SW480 (cell line): ENCODE measurements around the gene SPINT3.

Source experiments
- DNase-seq: peaks from one replicate; pipeline ENCODE4 v3.0.0-alpha.2; 2016; ENCODE audit warnings: low spot score

Gene SPINT3, protein sequence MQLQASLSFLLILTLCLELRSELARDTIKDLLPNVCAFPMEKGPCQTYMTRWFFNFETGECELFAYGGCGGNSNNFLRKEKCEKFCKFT

DNA sequence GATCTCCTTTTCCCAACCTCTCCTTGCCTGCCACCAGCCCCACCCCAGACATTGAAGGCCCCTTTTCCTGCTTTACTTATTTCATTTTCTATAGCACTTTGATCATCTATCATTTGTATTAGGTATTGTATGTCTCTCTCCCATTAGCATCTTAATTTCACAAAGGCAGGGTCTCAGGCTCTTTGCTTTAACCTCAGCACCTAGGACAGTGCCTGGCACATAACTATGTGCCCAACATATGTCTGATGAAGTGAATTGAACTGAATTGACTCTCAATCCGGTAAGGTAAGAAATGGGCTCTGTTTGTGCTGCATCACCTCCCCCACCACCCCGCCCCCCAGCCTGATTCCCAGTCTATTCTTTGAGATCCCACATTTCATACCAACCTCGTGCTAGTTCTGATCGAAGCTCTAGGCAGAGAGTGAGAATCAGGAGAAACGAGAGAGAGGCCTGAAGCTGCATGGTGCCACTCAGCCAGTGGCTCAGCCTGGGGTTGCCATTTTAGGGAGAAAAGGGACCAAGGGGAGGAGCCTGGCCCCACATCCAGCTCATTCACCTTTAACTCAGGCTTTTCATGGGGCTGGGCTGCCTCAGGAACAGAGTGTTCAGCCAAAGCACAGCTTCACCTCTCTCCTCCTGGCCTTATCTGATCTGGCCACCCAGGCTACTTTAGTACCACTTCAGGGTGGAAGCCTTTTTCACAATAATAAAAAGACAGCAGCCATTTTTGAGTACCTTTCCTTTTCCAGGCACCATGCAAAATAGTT is at the start of gene SPINT3:
Gene SPINT3, minus strand, starts transcription at position 476 of the 767 bp plus-strand sequence. Its CDS starts 14 bp downstream, at position 462.
- DNase-seq: no peak

DNA sequence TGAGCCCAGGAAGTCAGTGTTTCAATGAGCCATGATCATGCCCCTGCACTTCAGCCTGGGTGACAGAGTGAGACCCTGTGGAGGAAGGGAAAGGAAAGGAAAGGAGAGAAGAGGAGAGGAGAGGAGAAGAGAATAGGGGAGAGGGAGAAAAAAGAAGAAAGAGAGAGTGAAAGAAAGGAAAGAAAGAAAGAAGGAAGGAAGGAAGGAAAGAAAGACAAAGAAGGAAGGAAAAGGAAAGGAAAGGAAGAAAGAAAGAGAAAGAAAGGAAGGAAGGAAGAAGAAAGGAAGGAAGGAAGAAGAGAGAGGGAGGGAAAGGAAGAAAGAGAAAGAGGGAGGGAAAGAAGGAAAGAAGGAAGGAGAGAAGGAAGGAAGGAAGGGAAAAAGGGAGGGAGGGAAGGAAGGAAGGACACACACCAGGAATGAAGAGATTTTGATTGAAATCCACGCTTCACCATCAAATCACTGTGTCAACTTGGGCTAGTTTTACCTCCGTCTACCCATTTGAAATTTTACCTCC is 49.4 kb upstream of the SPINT3 start:
- no peak for DNase-seq

DNA sequence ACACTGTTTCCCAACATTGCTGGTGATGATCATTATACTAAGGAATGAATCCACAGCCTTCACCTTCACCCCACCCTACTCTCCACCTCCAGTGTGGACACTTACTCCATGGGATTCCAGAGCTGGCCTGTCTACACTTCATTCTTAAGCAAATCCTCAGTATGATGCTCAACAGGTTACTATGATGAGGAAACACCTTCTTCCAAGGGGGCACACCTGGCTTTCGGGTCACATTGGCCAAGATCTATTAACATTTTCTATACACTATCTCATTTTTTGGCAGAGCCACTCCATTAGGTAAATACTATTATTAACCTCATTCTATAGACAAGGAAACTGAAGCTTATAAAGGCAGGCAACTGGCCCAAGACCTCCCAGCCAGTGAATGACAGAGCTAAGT is 39.8 kb upstream of the SPINT3 start:
- no peak for DNase-seq

DNA sequence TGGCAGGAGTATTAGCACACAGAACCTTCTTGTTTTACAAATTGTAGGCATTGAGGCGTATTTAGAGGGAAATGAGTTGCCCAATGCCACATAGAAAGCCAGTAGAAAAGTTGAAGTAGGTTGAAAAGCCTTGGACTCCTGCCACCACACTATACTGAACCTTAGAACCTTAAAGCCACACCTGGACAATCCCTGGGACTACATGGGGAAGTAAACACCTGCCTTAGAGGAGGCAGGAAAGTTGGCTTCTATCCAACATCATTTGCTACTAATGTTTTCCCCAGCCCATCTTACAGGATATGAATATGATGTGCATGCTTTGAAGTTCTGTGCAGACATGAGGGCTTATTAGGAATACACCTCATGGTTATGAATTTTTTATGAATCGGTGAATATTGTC is 37.0 kb upstream of the SPINT3 start:
- DNase-seq: no peak

DNA sequence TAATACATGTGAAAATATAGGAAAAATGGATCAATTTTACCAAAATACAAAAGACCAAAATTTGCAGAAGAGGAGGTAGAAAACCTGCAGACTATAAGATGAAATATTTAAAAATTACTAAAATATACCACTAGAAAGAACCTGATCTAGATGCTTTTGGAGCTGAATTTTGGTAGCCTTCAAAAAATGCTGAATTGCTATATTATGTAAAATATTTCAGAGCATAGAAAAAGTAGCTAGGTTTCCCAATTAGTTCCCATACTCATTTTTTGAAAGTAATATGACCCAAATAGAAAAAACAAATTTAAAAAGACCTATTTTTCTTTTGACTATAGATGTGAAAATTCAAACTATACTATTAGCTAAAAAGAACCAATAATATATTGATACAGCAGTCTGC is 35.3 kb upstream of the SPINT3 start:
- no peak for DNase-seq

DNA sequence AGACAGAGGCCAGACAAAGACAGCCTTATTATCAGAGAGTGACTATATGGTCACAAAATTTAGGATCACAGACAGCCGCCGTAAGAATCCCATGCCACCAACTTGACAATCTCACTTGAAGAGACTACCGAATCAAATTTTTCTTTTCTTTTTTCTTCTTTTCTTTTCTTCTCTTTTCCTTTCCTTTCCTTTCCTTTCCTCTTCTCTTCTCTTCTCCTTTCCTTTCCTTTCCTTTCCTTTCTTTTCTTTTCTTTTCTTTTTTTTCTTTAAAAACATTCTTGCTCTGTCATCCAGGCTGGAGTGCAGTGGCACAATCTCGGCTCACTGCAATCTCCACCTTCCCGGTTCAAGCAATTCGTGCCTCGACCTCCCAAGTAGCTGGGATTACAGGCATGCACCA is 33.0 kb upstream of the SPINT3 start:
- no peak for DNase-seq

DNA sequence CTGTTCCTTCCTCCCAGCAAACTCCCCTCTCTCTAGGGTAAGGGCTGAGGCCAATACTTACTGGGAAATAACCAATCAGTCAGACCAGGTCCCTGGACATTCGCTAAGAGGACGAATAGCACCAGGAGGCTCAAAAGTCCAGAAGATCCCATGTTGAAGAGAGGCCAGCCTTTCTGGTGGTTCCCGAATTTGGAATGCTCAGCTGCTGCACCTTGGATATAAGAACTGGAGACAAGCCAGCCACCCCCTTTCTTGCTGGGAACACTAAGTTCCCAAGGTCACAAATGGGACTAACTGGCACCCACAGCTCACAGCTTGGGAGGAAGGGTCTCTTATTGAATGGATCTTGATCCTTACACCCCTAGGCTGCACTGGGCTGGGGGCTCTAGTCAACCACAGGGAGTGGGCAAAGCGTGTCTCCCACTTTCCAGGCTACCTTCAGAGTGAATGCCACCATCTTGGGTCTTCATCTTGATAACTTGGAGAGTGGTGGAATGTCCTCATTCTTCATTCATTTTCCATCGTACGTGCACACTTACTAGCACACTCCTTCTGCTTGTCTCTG is 31.9 kb upstream of the SPINT3 start, which contains the start of gene EPPIN:
Gene EPPIN, minus strand, starts transcription at position 196 of the 565 bp plus-strand sequence. Its CDS starts 44 bp downstream, at position 152.
- no peak for DNase-seq

DNA sequence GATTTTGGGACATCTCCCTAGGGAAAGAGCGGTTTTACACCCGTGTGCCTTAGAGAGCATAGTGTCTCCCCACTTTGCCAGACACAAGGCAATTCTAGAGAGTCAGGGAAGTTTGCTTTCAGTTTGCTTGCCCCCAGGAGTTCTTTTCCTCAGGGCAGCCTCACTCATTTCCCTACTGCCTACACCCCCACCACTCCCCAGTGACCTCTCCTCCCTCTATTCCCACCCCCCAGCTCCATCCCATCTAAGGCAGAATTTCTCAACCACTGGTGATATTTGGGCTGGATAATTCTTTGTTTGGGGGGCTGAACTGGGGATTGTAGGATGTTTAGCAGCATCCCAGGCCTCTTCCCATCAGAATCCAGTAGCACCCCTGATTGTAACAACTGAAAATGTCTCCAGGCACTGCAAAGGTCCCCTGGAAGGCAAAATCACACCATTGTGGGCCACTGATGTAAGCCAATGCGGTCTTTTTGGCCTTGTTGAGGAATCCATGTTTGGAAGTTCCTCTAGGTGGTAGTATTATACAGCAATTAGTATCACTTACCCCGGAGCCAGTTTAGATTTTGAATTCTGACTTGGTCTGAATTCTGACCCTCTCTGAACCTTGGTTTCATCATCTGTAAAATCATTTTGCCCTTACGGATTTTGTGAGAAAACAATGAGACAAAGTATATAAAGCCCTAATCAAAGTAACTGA is 30.5 kb upstream of the SPINT3 start:
- DNase-seq: peak; percentile 68

DNA sequence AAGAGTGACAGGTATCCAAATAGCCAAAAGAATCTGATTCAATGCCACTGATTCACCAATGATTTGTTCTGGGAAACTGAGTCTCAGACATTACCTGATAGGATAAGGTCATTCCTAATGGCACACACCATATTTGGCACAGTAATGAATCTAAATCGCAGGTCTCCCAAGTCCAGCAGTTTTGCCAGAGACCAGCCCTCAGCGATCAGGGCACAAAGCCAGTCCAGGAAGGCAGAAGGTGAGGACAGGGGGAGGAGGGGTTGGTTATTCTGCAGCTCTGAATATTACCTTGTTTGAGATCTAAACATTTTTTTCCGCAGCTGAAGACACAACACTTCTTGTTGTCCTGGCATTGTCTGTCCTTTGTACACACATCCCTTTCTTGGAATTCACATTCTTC is 29.9 kb upstream of the SPINT3 start:
- DNase-seq: no peak

DNA sequence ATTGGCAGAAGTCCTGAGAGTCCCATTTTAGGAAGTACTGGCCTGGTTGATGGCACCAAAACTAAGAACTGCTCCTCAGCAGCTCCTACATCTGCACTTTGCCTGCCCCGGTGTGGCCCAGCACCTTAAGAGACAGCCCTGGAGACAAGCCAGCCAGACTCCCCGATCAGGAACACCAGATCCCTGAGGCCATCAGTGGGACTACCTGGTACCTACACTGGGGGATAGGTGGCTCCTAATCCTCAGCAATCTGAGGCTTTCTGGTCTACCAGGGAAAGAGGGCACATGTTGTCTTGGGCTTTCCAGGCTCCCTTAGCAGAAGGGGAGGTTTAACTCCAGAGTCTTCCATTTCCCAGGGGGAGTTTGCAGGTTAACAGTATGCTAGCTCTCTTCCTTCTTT is 24.0 kb upstream of the SPINT3 start, which contains the start of gene WFDC6:
Gene WFDC6, minus strand, starts transcription at position 101 of the 400 bp plus-strand sequence. Its CDS starts 75 bp downstream, at position 26.
- no peak for DNase-seq

DNA sequence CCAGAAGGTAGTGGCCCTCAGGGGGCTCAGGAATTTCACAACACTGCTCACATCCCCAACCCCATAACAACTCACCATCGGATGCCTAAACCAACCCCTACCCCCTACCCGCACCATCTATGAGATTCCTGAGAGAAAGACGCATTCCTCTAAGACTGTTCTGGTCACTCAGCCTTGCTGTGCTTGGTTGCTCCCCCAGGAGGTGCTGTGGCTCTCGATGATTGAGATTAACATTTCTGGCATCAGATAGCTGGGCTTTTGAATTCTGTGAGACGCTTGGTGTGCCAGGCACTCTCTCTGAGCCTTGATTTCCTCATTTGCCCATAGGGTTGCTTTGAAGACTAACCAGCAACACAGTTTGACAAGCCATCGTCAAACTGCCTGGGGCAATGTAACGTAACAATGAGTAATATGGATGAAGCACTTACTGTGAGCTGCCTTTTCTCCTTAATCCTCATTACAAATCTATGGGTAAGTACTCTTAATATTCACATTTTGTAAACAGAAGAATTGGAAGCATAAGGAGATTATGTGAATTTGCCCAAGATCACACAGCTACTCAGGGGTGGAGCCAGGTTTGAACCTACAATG is 22.9 kb upstream of the SPINT3 start:
- no peak for DNase-seq

DNA sequence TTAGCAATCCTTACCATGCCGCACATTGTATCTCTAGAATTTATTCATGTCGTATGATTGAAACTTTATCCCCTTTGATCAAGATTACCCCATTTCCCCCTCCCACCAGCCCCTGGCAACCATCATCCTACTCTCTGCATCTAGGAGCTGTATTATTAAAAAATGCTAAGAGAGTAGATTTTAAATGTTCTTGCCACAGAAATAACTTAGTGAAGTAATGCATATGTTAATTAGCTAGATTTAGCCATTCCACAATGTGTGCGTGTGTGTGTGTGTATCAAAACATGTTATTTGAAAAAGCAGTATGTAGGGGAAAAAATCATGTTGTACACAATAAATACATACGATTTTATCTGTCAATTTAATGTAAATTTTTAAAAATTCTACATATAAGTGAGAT is 11.9 kb upstream of the SPINT3 start:
- DNase-seq: no peak

DNA sequence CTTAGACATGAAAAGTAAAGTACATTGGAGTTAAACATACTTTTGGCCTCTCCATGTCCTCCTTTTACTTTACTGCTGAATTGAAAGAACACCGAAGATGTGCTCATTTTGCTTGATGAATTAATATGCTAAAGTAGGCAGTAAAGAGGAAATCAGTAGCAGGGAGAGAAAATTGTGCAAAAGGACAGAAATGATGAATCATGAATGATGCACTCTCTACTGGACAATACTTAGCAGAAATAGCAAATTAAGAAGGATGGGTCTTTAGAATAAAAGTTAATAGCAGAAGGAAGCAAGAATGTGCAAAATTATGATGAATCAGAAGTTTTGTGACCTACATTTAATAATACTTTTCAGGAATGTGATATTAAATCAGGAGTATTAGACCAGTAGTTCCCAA is 8.4 kb upstream of the SPINT3 start:
- no peak for DNase-seq

DNA sequence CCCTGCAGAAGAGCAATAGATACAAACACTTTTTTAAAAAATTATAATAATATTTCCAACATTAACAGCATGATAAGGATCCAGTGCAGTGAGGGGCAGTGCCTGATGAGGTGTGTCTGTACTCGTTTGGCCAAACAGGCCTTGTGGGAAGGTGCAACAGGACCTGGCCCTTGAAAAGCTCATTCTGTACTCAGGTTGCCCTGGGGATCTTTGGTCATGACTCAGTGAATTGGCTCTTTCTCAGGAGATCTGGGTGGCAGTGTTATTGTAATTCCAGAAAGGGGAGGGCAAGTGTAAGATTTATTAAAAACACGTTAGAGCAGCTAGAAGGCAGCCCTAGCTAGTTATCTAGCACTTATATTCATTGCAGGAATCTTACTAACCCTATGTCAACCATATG is 2.9 kb upstream of the SPINT3 start:
- DNase-seq: no peak

DNA sequence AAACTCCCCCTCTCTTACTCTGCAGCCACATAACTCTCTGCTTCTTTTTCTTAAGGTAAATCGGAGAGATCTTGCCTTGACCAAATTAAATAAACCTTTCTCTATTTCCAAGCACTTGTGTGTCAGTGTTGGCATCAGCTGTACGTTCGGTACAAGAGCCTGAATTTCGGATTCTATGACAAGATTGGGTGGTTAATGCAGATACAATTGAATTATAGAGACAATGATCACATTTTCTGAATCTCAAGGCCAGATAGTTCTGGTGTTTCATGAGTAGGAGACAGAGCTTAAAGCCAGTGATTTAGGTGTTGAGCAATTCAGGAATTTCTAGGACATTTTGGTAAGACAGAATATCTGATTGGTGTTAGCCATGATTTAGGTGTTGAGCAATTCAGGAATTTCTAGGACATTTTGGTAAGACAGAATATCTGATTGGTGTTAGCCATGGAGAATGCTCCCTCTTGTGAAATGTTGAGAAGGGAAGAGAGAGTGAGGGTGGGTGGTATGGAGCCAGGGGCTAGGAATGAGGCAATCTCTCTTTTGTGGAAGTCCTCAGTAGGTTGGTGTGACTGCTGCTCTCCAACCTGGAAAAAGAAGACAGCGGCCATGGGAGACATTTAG is 5.1 kb downstream of the SPINT3 start:
- no peak for DNase-seq

DNA sequence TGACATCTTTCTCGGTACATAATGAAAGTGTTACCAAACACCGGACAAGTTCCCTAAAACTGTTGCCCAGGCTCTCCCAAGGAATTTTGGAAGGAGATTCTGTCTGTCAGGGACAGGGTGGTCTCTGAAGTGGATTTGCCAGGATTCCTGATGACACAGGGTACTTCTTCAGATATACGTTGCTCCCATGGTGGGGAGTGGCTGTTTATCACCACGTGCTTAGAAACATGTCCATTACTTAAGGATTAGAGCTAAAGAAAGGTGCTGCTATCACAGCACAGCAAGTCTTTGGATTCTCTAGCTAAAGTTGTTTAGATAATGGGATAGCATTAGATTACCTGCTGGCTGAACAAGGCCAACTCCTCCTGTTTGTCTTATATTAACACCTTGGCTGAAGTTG is 6.3 kb downstream of the SPINT3 start:
- no peak for DNase-seq

DNA sequence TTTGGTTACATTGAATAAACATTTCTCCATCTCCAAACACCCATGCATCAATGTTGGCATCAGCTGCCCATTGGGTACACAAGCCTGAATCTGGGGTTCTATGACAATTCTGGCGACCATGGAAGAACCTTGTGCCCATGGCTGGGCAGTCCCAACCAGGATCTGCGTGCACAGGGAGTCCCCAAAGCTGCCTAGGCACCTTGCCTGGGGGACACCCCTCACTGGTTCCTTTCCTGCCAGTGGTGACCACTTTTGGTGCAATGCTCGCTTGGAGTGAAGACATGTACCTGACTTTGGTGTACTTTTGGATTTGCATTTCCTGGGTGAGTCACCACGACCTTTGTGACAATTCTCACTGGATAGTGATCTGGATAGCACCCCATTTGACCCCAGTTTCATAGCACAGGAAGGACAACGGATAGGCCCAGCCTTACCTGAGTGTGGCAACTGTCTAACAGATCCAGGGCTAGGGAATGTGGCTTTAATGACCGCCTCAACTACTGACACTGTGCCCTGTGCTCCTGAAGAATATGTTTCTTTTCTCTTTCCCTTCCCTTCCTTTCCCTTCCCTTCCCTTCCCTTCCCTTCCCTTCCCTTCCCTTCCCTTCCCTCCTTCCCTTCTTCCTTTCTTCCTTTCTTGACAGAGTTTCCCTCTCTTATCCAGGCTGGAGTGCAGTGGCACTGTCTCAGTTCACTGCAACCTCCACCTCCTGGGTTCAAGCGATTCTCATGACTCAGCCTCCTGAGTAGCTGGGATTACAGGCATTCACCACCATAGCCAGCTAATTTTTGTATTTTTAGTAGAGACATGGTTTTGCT is 7.1 kb downstream of the SPINT3 start:
- DNase-seq: peak; percentile 56

DNA sequence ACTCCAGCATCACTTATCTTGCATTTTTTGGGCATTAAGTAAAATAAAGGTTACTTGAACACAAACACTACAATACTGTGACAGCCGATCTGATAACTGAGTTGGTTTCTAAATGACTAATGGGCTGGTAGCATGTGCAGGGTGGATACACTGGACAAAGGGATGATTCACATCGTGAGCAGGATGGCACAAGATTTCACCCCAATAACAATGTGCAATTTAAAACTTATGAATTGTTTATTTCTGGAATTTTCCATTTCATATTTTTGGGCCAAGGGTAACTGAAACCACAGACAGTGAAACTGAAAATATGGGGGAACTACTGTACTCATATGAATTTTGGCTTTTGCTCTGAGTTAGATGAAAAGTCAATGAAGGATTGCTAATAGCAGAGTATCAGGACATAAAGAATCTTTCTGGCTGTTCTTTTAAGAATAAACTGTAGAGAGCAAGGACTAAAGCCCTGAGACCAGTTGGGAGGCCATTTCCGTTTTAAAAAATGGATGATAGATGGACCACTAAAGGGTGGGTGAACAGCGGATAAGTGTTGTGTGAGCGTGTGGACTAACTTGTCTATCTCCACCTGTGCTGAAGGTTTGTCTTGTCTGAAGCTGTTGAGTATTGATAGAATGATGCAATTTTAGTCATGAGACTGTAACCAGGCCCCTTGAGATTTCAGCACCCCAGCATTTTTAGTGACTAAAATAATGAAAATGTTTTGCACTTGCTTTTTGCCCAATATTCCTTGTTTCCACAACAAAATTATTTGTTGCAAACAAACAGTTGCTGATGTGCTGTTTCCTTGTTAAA is 8.2 kb downstream of the SPINT3 start:
- peak; percentile 41 for DNase-seq

DNA sequence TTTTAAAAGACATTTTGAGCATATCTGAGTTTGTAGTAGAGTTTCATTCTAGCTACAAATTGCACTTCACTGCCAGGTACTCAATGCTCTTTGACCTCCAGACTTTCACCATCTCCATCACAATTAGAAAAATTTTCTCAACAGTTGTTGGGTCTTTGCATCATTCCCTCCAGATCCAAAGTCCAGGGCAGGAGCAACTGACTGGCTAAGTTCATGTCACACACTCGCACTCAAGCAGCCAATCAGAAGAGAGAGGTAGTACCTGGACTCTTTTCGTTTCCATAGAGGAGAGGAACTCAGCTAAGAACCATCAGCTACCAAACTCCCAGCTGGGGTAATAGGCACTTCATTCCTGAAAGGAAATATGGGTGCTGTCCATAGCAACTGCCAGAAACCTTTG is 9.0 kb downstream of the SPINT3 start:
- DNase-seq: no peak

DNA sequence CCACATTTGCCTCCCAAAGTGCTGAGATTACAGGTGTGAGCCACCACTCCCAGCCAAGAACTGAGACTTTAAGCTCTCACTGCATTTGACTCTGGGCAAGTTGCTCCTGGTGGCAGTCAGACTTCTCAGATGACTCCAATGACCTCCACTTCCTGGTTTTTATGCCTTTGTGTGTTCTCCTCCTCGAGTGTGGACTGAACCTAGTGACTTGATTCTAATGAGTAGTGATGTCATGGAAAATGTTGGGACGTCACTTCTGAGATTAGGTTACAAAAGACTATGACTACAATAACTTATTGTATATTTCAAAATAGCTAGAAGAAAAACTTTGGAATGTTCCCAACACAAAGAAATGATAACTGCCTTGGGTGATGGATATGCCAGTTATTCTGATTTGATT is 12.0 kb downstream of the SPINT3 start:
- DNase-seq: no peak
